OCI-LY1 (cell line): Measurements from ENCODE around the gene VGLL4.

Experiments used
- CTCF ChIP-seq: fragments of 200-600 bp; sonication (generic), shearing (Covaris generic); IDR thresholded peaks from 2 replicates; pipeline ENCODE4 v1.5.1; 2017; ENCODE audit warnings: mild to moderate bottlenecking, antibody characterized with exemption, low read length, moderate library complexity, mixed read lengths
- EZH2 ChIP-seq: fragments of 200-600 bp; sonication (generic), shearing (Covaris generic); IDR thresholded peaks from 2 replicates; pipeline ENCODE4 v1.8.0; 2017; ENCODE audit warnings: borderline replicate concordance, mixed run types, mild to moderate bottlenecking, antibody characterized with exemption, low read length, moderate library complexity, mixed read lengths

- no peak; the same call in 1 of the 2 replicates for TF ChIP-seq CTCF
- TF ChIP-seq EZH2: no peak
Measured at GRCh38 chr3:11643201-11643603, 513 bp downstream of the VGLL4 start.
